WTC11 (cell line): Measurements from ENCODE around the gene UPK3A.

Experiments
- FOXJ3 ChIP-seq: sonication (generic); formaldehyde crosslinking; IDR thresholded peaks from 2 replicates; pipeline ENCODE4 v1.9.0; 2021; ENCODE audit warnings: missing genetic modification reagents, mild to moderate bottlenecking, borderline replicate concordance
- FOXP4 ChIP-seq: sonication (generic); formaldehyde crosslinking; IDR thresholded peaks from 2 replicates; pipeline ENCODE4 v1.8.0; 2022; ENCODE audit warnings: mild to moderate bottlenecking, missing genetic modification reagents
- ZNF232 ChIP-seq: sonication (generic); formaldehyde crosslinking; IDR thresholded peaks from 2 replicates; pipeline ENCODE4 v1.8.0; 2022; ENCODE audit warnings: mild to moderate bottlenecking, missing genetic modification reagents
- TF ChIP-seq, protein P1 (sequence below): fragments of 200-600 bp; IDR thresholded peaks from 2 replicates; pipeline ENCODE4 v1.8.0; 2022; ENCODE audit warnings: antibody characterized with exemption
- TF ChIP-seq, protein P2 (sequence below): sonication (generic); formaldehyde crosslinking; IDR thresholded peaks from 2 replicates; pipeline ENCODE4 v1.8.0; 2022; ENCODE audit warnings: missing genetic modification reagents

DNA sequence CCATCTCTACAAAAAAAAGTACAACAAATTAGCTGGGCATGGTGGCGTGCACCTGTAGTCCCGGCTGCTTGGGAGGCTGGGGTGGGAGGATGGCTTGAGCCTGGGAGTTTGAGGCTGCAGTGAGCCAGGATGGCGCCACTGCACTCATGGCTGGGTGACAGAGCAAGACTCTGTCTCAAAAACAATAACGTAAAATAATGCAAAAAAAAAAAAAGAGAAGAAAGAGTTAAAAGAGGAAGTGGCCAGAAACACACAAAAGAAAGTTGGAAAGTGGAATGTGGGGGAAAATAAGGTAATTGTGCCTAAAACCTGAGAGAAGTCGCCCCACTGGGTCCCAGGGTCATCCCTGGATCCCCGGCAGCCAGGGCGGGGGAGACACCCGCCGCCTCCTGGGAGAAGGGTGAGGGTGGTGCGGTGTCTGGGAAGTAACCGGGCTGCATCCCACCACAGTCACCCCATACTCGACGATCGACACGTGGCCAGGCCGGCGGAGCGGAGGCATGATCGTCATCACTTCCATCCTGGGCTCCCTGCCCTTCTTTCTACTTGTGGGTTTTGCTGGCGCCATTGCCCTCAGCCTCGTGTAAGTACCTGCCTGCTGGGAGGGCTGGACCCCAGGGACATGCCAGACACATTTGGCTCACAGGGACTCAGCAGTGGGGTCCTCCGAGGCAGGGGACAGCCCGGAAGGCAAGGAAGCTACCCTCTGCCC lies 8.1 kb downstream of the UPK3A start:
- TF ChIP-seq ZNF232 (CRISPR knock-in tag) = no peak
- TF ChIP-seq, protein P1, sequence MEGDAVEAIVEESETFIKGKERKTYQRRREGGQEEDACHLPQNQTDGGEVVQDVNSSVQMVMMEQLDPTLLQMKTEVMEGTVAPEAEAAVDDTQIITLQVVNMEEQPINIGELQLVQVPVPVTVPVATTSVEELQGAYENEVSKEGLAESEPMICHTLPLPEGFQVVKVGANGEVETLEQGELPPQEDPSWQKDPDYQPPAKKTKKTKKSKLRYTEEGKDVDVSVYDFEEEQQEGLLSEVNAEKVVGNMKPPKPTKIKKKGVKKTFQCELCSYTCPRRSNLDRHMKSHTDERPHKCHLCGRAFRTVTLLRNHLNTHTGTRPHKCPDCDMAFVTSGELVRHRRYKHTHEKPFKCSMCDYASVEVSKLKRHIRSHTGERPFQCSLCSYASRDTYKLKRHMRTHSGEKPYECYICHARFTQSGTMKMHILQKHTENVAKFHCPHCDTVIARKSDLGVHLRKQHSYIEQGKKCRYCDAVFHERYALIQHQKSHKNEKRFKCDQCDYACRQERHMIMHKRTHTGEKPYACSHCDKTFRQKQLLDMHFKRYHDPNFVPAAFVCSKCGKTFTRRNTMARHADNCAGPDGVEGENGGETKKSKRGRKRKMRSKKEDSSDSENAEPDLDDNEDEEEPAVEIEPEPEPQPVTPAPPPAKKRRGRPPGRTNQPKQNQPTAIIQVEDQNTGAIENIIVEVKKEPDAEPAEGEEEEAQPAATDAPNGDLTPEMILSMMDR = no peak
- TF ChIP-seq, protein P2, sequence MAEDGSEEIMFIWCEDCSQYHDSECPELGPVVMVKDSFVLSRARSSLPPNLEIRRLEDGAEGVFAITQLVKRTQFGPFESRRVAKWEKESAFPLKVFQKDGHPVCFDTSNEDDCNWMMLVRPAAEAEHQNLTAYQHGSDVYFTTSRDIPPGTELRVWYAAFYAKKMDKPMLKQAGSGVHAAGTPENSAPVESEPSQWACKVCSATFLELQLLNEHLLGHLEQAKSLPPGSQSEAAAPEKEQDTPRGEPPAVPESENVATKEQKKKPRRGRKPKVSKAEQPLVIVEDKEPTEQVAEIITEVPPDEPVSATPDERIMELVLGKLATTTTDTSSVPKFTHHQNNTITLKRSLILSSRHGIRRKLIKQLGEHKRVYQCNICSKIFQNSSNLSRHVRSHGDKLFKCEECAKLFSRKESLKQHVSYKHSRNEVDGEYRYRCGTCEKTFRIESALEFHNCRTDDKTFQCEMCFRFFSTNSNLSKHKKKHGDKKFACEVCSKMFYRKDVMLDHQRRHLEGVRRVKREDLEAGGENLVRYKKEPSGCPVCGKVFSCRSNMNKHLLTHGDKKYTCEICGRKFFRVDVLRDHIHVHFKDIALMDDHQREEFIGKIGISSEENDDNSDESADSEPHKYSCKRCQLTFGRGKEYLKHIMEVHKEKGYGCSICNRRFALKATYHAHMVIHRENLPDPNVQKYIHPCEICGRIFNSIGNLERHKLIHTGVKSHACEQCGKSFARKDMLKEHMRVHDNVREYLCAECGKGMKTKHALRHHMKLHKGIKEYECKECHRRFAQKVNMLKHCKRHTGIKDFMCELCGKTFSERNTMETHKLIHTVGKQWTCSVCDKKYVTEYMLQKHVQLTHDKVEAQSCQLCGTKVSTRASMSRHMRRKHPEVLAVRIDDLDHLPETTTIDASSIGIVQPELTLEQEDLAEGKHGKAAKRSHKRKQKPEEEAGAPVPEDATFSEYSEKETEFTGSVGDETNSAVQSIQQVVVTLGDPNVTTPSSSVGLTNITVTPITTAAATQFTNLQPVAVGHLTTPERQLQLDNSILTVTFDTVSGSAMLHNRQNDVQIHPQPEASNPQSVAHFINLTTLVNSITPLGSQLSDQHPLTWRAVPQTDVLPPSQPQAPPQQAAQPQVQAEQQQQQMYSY (CRISPR knock-in tag) = no peak
- TF ChIP-seq FOXP4 (CRISPR knock-in tag) = no peak
- TF ChIP-seq FOXJ3 (CRISPR knock-in tag) = no peak
